DND-41 (cell line): ENCODE results near the gene DNMBP.

ENCODE experiments used
- ATAC-seq: fragments of 200-7000 bp; cut with Tn5 transposase; 3 replicates; pipeline ENCODE4 v1.9.1; 2021; ENCODE audit warnings: low read depth; ENCODE audit not compliant: insufficient read depth
- DNase-seq: peaks from one replicate; pipeline ENCODE4 v3.0.0-alpha.2; 2020
- H2AFZ ChIP-seq: 2 replicates; pipeline ENCODE4 v1.6.0; 2012; ENCODE audit warnings: low read depth, low read length
- H3K27ac ChIP-seq: 2 replicates; pipeline ENCODE4 v1.5.1; 2012; ENCODE audit warnings: low read length, inconsistent platforms
- H3K27me3 ChIP-seq: fragments of 200-600 bp; sonication (generic); 2 replicates; pipeline ENCODE4 v1.6.0; 2012; ENCODE audit warnings: low read length, mild to moderate bottlenecking, inconsistent platforms; ENCODE audit not compliant: insufficient read depth, poor library complexity
- H3K36me3 ChIP-seq: 2 replicates; pipeline ENCODE4 v1.5.1; 2012; ENCODE audit warnings: low read length, inconsistent platforms; ENCODE audit not compliant: insufficient read depth
- H3K4me1 ChIP-seq: 2 replicates; pipeline ENCODE4 v1.5.1; 2012; ENCODE audit warnings: mild to moderate bottlenecking, low read length; ENCODE audit not compliant: insufficient read depth
- H3K4me2 ChIP-seq: 2 replicates; pipeline ENCODE4 v1.6.0; 2012; ENCODE audit warnings: mild to moderate bottlenecking, moderate library complexity, low read length, inconsistent platforms; ENCODE audit not compliant: insufficient read depth
- H3K4me3 ChIP-seq, 2 experiments: fragments of 200-600 bp in 1 of 2; shearing (Covaris generic) in 1 of 2; 2 replicates each; pipeline ENCODE4 v1.5.1; 2012 to 2016; ENCODE audit warnings: inconsistent platforms in 2 of 2, low read length in 2 of 2, mild to moderate bottlenecking in 2 of 2, low read depth in 1 of 2, moderate library complexity in 1 of 2
- H3K79me2 ChIP-seq: 2 replicates; pipeline ENCODE4 v1.6.0; 2012; ENCODE audit warnings: low read length, inconsistent platforms; ENCODE audit not compliant: insufficient read depth
- H3K9ac ChIP-seq: 2 replicates; pipeline ENCODE4 v1.6.0; 2012; ENCODE audit warnings: low read depth, mild to moderate bottlenecking, inconsistent platforms, low read length, moderate library complexity
- H3K9me3 ChIP-seq: 2 replicates; pipeline ENCODE4 v1.5.1; 2012; ENCODE audit warnings: low read length, moderate library complexity, mild to moderate bottlenecking, inconsistent platforms; ENCODE audit not compliant: insufficient read depth, severe bottlenecking
- H4K20me1 ChIP-seq: 2 replicates; pipeline ENCODE4 v1.6.0; 2012; ENCODE audit warnings: low read length; ENCODE audit not compliant: insufficient read depth
- CTCF ChIP-seq: IDR thresholded peaks from 2 replicates; pipeline ENCODE4 v1.5.1; 2012; ENCODE audit warnings: borderline replicate concordance, low read length, moderate library complexity, mild to moderate bottlenecking; ENCODE audit not compliant: poor library complexity, severe bottlenecking; ENCODE audit errors: extremely low read depth
- EZH2 ChIP-seq: IDR thresholded peaks from 3 replicates; pipeline ENCODE4 v1.6.1; 2012; ENCODE audit warnings: borderline replicate concordance, low read depth, mild to moderate bottlenecking, moderate library complexity, low read length, inconsistent platforms; ENCODE audit not compliant: severe bottlenecking

Gene DNMBP

GRCh38 chr10:99849536-99849935 is 160.2 kb downstream of the DNMBP start:
- ATAC-seq (no peak), DNase-seq (no peak)
- H3K4me2 ChIP-seq: no peak overlapping the region
- no peaks in the 10 kb centered on the region for H3K79me2 ChIP-seq
- H2AFZ ChIP-seq: no peak overlapping the region
- no peaks in the 10 kb centered on the region for H3K27me3 ChIP-seq
- H3K4me3 ChIP-seq: no peak overlapping the region
- no peak overlapping the region for H3K27ac ChIP-seq
- H4K20me1 ChIP-seq: peaks cover 3% of the 10 kb centered on the region; the same call in 1 of the 2 replicates
- H3K9ac ChIP-seq: no peak overlapping the region
- no peaks in the 10 kb centered on the region for H3K9me3 ChIP-seq
- peaks cover 5% of the 10 kb centered on the region; the same call in 1 of the 2 replicates for H3K4me1 ChIP-seq
- TF ChIP-seq CTCF (no peak), EZH2 (no peak)
- H3K36me3 ChIP-seq: no peaks in the 10 kb centered on the region

GRCh38 chr10:99849057-99849456 is 160.7 kb downstream of the DNMBP start:
- TF ChIP-seq EZH2 (no peak), CTCF (no peak)
- H3K27ac ChIP-seq: no peak overlapping the region

GRCh38 chr10:99845837-99846382 is 163.8 kb downstream of the DNMBP start:
- peak; percentile 95 for ATAC-seq
- no peaks in the 10 kb centered on the region for H3K27me3 ChIP-seq
- H4K20me1 ChIP-seq: peaks cover 3% of the 10 kb centered on the region; the same call in 1 of the 2 replicates
- H2AFZ ChIP-seq: peak overlapping the region; percentile 36
- H3K36me3 ChIP-seq: no peaks in the 10 kb centered on the region
- no peaks in the 10 kb centered on the region for H3K79me2 ChIP-seq
- no peak overlapping the region for H3K4me2 ChIP-seq
- peaks cover 5% of the 10 kb centered on the region; the same call in 1 of the 2 replicates for H3K4me1 ChIP-seq
- no peak overlapping the region for H3K4me3 ChIP-seq
- no peak overlapping the region for H3K9ac ChIP-seq
- TF ChIP-seq CTCF: peak; percentile 96
- TF ChIP-seq EZH2: no peak
- peak; percentile 74 for DNase-seq
- no peak overlapping the region for H3K27ac ChIP-seq
- no peaks in the 10 kb centered on the region for H3K9me3 ChIP-seq

More at GRCh38 chr10:99849057-99849456, 160.7 kb downstream of the DNMBP start:
- DNase-seq (no peak), ATAC-seq (no peak)
- H4K20me1 ChIP-seq: peaks cover 3% of the 10 kb centered on the region; the same call in 1 of the 2 replicates
- no peak overlapping the region for H2AFZ ChIP-seq
- H3K4me3 ChIP-seq: no peak overlapping the region
- no peaks in the 10 kb centered on the region for H3K27me3 ChIP-seq
- H3K4me1 ChIP-seq: peaks cover 5% of the 10 kb centered on the region; the same call in 1 of the 2 replicates
- no peaks in the 10 kb centered on the region for H3K79me2 ChIP-seq
- H3K9me3 ChIP-seq: no peaks in the 10 kb centered on the region
- no peaks in the 10 kb centered on the region for H3K36me3 ChIP-seq
- H3K4me2 ChIP-seq: no peak overlapping the region
- no peak overlapping the region for H3K9ac ChIP-seq
